HEK293 (cell line): Measurements from ENCODE around the gene MEGF9.

ENCODE experiments used
- CTCF ChIA-PET: fragments of 350-600 bp; formaldehyde crosslinking; extraction: SDS; loops from one replicate; lab custom pipeline; 2021; ENCODE audit warnings: antibody characterized with exemption; lab: Yijun Ruan, JAX
- POLR2A ChIA-PET: fragments of 300-600 bp; formaldehyde crosslinking; extraction: SDS; loops from one replicate; lab custom pipeline; 2020; ENCODE audit warnings: antibody characterized with exemption, inconsistent platforms; lab: Yijun Ruan, JAX
- H3K27ac ChIP-seq: fragments of 200-500 bp; sonication (Bioruptor generic); 2 replicates; pipeline ENCODE4 v1.5.1; 2014; ENCODE audit warnings: low read depth, low read length, control low read depth, inconsistent platforms; ENCODE audit errors: extremely low read depth
- H3K36me3 ChIP-seq, 2 experiments: fragments of 200-500 bp in 1 of 2; sonication (Bioruptor generic) in 1 of 2; 1 replicate in 1 of 2; 2 replicates in 1 of 2; pipeline ENCODE4 v1.5.1; 2014 to 2017; ENCODE audit warnings: inconsistent platforms in 2 of 2, low read length in 2 of 2; ENCODE audit not compliant: control insufficient read depth in 2 of 2, insufficient read depth in 1 of 2
- H3K4me1 ChIP-seq: fragments of 200-500 bp; sonication (Bioruptor generic); 2 replicates; pipeline ENCODE4 v1.5.1; 2014; ENCODE audit warnings: mild to moderate bottlenecking, low read length, inconsistent platforms; ENCODE audit not compliant: control insufficient read depth, insufficient read depth
- H3K4me3 ChIP-seq: 2 replicates; pipeline ENCODE4 v1.5.1; 2011; ENCODE audit warnings: low read depth, mild to moderate bottlenecking, control low read depth, low read length, moderate library complexity
- H3K9me3 ChIP-seq: fragments of 200-500 bp; sonication (Bioruptor generic); 2 replicates; pipeline ENCODE4 v1.5.1; 2014; ENCODE audit warnings: low read depth, low read length, inconsistent platforms; ENCODE audit not compliant: control insufficient read depth, insufficient read depth
- BCL11B ChIP-seq: fragments of 450-650 bp; formaldehyde crosslinking; IDR thresholded peaks from 2 replicates; pipeline ENCODE4 v1.5.1; 2016; ENCODE audit warnings: low read depth, missing biosample characterization, missing genetic modification characterization
- HOXA7 ChIP-seq: sonication (generic); formaldehyde crosslinking; IDR thresholded peaks from 2 replicates; pipeline ENCODE4 v1.8.1; 2022; ENCODE audit warnings: missing genetic modification reagents, borderline replicate concordance
- OSR2 ChIP-seq: fragments of 450-650 bp; formaldehyde crosslinking; IDR thresholded peaks from 2 replicates; pipeline ENCODE4 v1.5.1; 2016; ENCODE audit warnings: missing biosample characterization, missing genetic modification characterization
- OVOL3 ChIP-seq: fragments of 450-650 bp; formaldehyde crosslinking; IDR thresholded peaks from 2 replicates; pipeline ENCODE4 v1.5.1; 2016; ENCODE audit warnings: missing biosample characterization, missing genetic modification characterization
- REPIN1 ChIP-seq: fragments of 450-650 bp; formaldehyde crosslinking; IDR thresholded peaks from 2 replicates; pipeline ENCODE4 v1.5.1; 2017; ENCODE audit warnings: missing biosample characterization, missing genetic modification characterization, low read depth
- SP2 ChIP-seq: fragments of 450-650 bp; formaldehyde crosslinking; IDR thresholded peaks from 2 replicates; pipeline ENCODE4 v1.5.1; 2016; ENCODE audit warnings: missing biosample characterization, missing genetic modification characterization
- TCF7L2 ChIP-seq: IDR thresholded peaks from 2 replicates; pipeline ENCODE4 v1.6.1; 2011; ENCODE audit warnings: low read depth, mild to moderate bottlenecking, inconsistent platforms, low read length, moderate library complexity, borderline replicate concordance
- ZNF146 ChIP-seq: fragments of 450-650 bp; formaldehyde crosslinking; IDR thresholded peaks from 2 replicates; pipeline ENCODE4 v1.5.1; 2016; ENCODE audit warnings: missing biosample characterization, missing genetic modification characterization
- ZNF157 ChIP-seq: fragments of 450-650 bp; formaldehyde crosslinking; IDR thresholded peaks from 2 replicates; pipeline ENCODE4 v1.5.1; 2016; ENCODE audit warnings: missing biosample characterization, missing genetic modification characterization
- ZNF19 ChIP-seq: fragments of 450-650 bp; formaldehyde crosslinking; IDR thresholded peaks from 2 replicates; pipeline ENCODE4; 2016; ENCODE audit warnings: missing biosample characterization, missing genetic modification characterization, low read depth
- ZNF211 ChIP-seq: fragments of 450-650 bp; formaldehyde crosslinking; IDR thresholded peaks from 2 replicates; pipeline ENCODE4 v1.5.1; 2016; ENCODE audit warnings: low read depth, missing biosample characterization, missing genetic modification characterization
- ZNF221 ChIP-seq: fragments of 450-650 bp; formaldehyde crosslinking; IDR thresholded peaks from 2 replicates; pipeline ENCODE4 v1.5.1; 2017; ENCODE audit warnings: missing biosample characterization, missing genetic modification characterization, borderline replicate concordance
- ZNF324 ChIP-seq: fragments of 450-650 bp; formaldehyde crosslinking; IDR thresholded peaks from 2 replicates; pipeline ENCODE4 v1.5.1; 2016; ENCODE audit warnings: missing biosample characterization, missing genetic modification characterization
- ZNF423 ChIP-seq: fragments of 450-650 bp; formaldehyde crosslinking; IDR thresholded peaks from 2 replicates; pipeline ENCODE4 v1.5.1; 2016; ENCODE audit warnings: missing biosample characterization, missing genetic modification characterization
- ZNF514 ChIP-seq: fragments of 450-650 bp; formaldehyde crosslinking; IDR thresholded peaks from 2 replicates; pipeline ENCODE4 v1.5.1; 2016; ENCODE audit warnings: missing biosample characterization, missing genetic modification characterization
- ZNF530 ChIP-seq: fragments of 450-650 bp; formaldehyde crosslinking; IDR thresholded peaks from 2 replicates; pipeline ENCODE4 v1.5.1; 2016; ENCODE audit warnings: low read depth, missing biosample characterization, missing genetic modification characterization
- ZNF544 ChIP-seq: fragments of 450-650 bp; formaldehyde crosslinking; IDR thresholded peaks from 2 replicates; pipeline ENCODE4 v1.5.0; 2017; ENCODE audit warnings: missing biosample characterization, missing genetic modification characterization
- ZNF585B ChIP-seq: fragments of 450-650 bp; formaldehyde crosslinking; IDR thresholded peaks from 2 replicates; pipeline ENCODE4 v1.5.1; 2016; ENCODE audit warnings: missing biosample characterization, missing genetic modification characterization
- ZNF610 ChIP-seq: fragments of 450-650 bp; formaldehyde crosslinking; IDR thresholded peaks from 2 replicates; pipeline ENCODE4 v1.5.1; 2016; ENCODE audit warnings: missing biosample characterization, missing genetic modification characterization, borderline replicate concordance
- ZNF623 ChIP-seq: fragments of 450-650 bp; formaldehyde crosslinking; IDR thresholded peaks from 2 replicates; pipeline ENCODE4 v1.5.1; 2016; ENCODE audit warnings: missing biosample characterization, missing genetic modification characterization
- ZNF660 ChIP-seq: fragments of 450-650 bp; IDR thresholded peaks from 2 replicates; pipeline ENCODE4 v1.5.1; 2018; ENCODE audit warnings: missing biosample characterization, mild to moderate bottlenecking, missing genetic modification characterization
- ZNF664 ChIP-seq: fragments of 450-650 bp; formaldehyde crosslinking; IDR thresholded peaks from 2 replicates; pipeline ENCODE4 v1.5.1; 2016; ENCODE audit warnings: missing biosample characterization, missing genetic modification characterization
- ZNF776 ChIP-seq: fragments of 450-650 bp; formaldehyde crosslinking; IDR thresholded peaks from 2 replicates; pipeline ENCODE4 v1.5.0; 2017; ENCODE audit warnings: missing biosample characterization, missing genetic modification characterization, borderline replicate concordance
- TF ChIP-seq, protein P1 (sequence below): fragments of 450-650 bp; formaldehyde crosslinking; IDR thresholded peaks from 2 replicates; pipeline ENCODE4 v1.5.1; 2016; ENCODE audit warnings: missing biosample characterization, missing genetic modification characterization
- TF ChIP-seq, protein P2 (sequence below): sonication (generic); formaldehyde crosslinking; IDR thresholded peaks from 2 replicates; pipeline ENCODE4 v1.8.1; 2022; ENCODE audit warnings: mild to moderate bottlenecking, moderate library complexity, missing genetic modification reagents
- TF ChIP-seq, protein P3 (sequence below): fragments of 450-650 bp; formaldehyde crosslinking; IDR thresholded peaks from 2 replicates; pipeline ENCODE4 v1.5.1; 2016; ENCODE audit warnings: missing biosample characterization, missing genetic modification characterization

Gene MEGF9

DNA sequence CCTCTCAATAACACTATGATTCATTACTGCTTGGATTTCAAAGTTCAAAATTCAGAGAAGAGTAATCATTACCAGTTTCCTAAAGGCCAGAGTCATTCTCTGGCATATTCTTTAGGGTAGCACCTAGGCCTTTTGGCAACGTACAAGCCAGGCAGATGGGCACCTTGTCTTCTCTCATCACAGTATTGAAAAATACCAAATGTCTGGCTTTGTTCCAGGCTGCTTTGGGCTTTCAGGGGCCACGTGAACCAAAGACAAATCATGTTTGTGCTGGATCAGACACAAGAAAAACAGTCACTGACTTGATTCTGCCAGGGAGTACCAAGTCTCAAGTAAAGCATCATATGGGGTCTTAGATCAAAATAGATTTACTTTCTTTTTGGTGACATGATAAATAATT is 15.5 kb downstream of the MEGF9 start:
- CTCF ChIA-PET, result no interaction called here
- no peak overlapping the region for H3K27ac ChIP-seq

DNA sequence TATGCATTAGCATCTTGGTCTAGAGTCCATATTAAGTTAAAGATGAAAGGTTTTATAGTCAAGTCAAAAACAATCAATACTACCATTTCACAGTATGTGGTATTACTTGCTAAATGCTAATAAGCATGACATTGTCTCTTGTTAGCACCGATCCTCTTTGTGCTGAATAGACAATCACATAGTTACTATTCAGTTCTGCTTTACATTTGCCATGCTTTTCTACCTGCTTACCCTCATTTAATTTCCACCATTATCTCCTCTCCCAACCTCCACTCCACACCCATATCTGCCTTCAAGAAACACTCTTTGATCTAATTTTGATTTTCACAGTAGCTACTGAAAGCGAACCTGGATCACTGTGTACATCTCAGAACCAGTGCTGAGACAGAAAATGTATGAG is 16.8 kb downstream of the MEGF9 start:
- Histone ChIP-seq H3K4me3 (no peak overlapping the region), H3K27ac (no peak overlapping the region)
- CTCF ChIA-PET, result interaction anchor here (0.7 to 1.1 kb wide), 2 partner anchors 13 to 77 kb away, joined by 3 to 5 read pairs; no protein-coding TSS in a partner anchor
- POLR2A ChIA-PET, result interaction anchor here (0.7 kb wide), 1 partner anchor 14 kb away, joined by 3 read pairs; no protein-coding TSS in a partner anchor
- no peak for TF ChIP-seq REPIN1 (tag by site-specific recombination)
- TF ChIP-seq, protein P1, sequence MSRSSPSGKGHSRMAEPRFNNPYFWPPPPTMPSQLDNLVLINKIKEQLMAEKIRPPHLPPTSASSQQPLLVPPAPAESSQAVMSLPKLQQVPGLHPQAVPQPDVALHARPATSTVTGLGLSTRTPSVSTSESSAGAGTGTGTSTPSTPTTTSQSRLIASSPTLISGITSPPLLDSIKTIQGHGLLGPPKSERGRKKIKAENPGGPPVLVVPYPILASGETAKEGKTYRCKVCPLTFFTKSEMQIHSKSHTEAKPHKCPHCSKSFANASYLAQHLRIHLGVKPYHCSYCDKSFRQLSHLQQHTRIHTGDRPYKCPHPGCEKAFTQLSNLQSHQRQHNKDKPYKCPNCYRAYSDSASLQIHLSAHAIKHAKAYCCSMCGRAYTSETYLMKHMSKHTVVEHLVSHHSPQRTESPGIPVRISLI (tag by site-specific recombination), result no peak
- TF ChIP-seq HOXA7 (CRISPR knock-in tag), result no peak
- no peak for TF ChIP-seq ZNF530 (tag by site-specific recombination)
- TF ChIP-seq, protein P2, sequence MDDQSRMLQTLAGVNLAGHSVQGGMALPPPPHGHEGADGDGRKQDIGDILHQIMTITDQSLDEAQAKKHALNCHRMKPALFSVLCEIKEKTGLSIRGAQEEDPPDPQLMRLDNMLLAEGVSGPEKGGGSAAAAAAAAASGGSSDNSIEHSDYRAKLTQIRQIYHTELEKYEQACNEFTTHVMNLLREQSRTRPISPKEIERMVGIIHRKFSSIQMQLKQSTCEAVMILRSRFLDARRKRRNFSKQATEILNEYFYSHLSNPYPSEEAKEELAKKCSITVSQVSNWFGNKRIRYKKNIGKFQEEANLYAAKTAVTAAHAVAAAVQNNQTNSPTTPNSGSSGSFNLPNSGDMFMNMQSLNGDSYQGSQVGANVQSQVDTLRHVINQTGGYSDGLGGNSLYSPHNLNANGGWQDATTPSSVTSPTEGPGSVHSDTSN (CRISPR knock-in tag), result no peak
- TF ChIP-seq ZNF157, result no peak
- no peak for TF ChIP-seq BCL11B
- no peak for TF ChIP-seq ZNF221 (tag by site-specific recombination)
- TF ChIP-seq, all 188 proteins: peak for 0
- Histone ChIP-seq H3K4me1 (peaks cover 7% of the 10 kb centered on the region), H3K9me3 (no peaks in the 10 kb centered on the region), H3K36me3 (no peaks in the 10 kb centered on the region)

More for the DNA sequence above, 15.5 kb downstream of the MEGF9 start:
- H3K4me3 ChIP-seq, result no peak overlapping the region
- no peak for TF ChIP-seq TCF7L2
- TF ChIP-seq SP2 (tag by site-specific recombination), result no peak
- TF ChIP-seq ZNF423 (tag by site-specific recombination), result no peak
- TF ChIP-seq, all 188 proteins: peak for 0
- POLR2A ChIA-PET, result no interaction called here
- Histone ChIP-seq H3K36me3 (no peaks in the 10 kb centered on the region), H3K9me3 (no peaks in the 10 kb centered on the region), H3K4me1 (peaks cover 1% of the 10 kb centered on the region; the same call in 1 of the 2 replicates)

DNA sequence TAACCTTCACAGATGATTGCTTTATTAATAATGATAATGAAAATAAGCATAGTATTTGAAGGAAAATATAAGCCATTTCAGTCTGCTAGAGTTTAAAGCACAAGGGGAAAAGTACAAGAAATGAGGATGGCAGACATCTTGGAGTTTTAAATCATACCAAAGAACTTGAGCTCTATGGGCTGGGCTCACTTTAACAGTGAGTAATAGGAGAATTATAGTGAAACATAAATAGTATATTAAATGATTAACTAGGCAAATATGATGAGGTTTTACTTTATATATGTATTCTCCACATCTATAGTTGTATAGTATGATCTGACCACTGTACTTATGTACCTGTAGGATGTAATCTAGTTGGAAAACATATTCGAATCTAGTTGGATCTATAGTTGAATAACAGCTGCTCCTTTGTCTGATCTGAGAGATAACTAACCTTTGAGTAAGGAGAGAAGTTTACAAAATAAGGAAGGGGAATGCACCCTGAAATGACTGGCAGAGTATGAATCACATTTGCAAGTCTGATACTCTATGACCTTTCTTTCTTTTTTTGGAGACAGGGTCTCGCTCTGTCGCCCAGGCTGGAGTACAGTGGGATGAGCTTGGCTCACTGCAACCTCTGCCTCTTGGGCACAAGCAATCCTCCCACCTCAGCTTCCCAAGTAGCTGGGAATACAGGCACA is 17.6 kb downstream of the MEGF9 start:
- no peaks in the 10 kb centered on the region for H3K36me3 ChIP-seq
- ChIA-PET CTCF (interaction anchor here (1.1 kb wide), 1 partner anchor 77 kb away, joined by 3 read pairs; no protein-coding TSS in a partner anchor), POLR2A (interaction anchor here (0.7 kb wide), 1 partner anchor 14 kb away, joined by 3 read pairs; no protein-coding TSS in a partner anchor)
- H3K27ac ChIP-seq, result no peak overlapping the region
- peaks cover 7% of the 10 kb centered on the region for H3K4me1 ChIP-seq
- TF ChIP-seq ZNF423 (tag by site-specific recombination), result no peak
- TF ChIP-seq OVOL3 (tag by site-specific recombination), result no peak
- no peak for TF ChIP-seq ZNF211 (tag by site-specific recombination)
- no peak for TF ChIP-seq ZNF157
- no peak for TF ChIP-seq ZNF585B
- TF ChIP-seq OSR2 (tag by site-specific recombination), result no peak
- TF ChIP-seq, protein P3, sequence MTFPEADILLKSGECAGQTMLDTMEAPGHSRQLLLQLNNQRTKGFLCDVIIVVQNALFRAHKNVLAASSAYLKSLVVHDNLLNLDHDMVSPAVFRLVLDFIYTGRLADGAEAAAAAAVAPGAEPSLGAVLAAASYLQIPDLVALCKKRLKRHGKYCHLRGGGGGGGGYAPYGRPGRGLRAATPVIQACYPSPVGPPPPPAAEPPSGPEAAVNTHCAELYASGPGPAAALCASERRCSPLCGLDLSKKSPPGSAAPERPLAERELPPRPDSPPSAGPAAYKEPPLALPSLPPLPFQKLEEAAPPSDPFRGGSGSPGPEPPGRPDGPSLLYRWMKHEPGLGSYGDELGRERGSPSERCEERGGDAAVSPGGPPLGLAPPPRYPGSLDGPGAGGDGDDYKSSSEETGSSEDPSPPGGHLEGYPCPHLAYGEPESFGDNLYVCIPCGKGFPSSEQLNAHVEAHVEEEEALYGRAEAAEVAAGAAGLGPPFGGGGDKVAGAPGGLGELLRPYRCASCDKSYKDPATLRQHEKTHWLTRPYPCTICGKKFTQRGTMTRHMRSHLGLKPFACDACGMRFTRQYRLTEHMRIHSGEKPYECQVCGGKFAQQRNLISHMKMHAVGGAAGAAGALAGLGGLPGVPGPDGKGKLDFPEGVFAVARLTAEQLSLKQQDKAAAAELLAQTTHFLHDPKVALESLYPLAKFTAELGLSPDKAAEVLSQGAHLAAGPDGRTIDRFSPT (tag by site-specific recombination), result no peak
- TF ChIP-seq ZNF664, result no peak
- no peak for TF ChIP-seq ZNF610 (tag by site-specific recombination)
- TF ChIP-seq ZNF514 (tag by site-specific recombination), result no peak
- no peak for TF ChIP-seq ZNF530 (tag by site-specific recombination)
- TF ChIP-seq ZNF660 (tag by site-specific recombination), result no peak
- TF ChIP-seq ZNF623, result no peak
- TF ChIP-seq ZNF324, result no peak
- TF ChIP-seq ZNF776, result no peak
- no peak for TF ChIP-seq ZNF19 (tag by site-specific recombination)
- no peak for TF ChIP-seq ZNF544
- no peak for TF ChIP-seq ZNF146
- H3K9me3 ChIP-seq, result no peaks in the 10 kb centered on the region
- no peak overlapping the region for H3K4me3 ChIP-seq
